ENCODE data around the gene OTOP2. TPM values are rescaled to one million over a fixed set of nuclear protein-coding genes. Genes with fewer than 3 reads are reported as not detected.

OTOP2 gene
- total RNA-seq, 1 experiment from 2014 or later, result 0.11 TPM

- Mint-ChIP-seq H3K9me3 (no peaks in the 10 kb centered on the region), H3K4me1 (peaks cover 4 to 9% of the 10 kb centered on the region in 2 experiments), H3K27me3 (ENCODE audit: low read depth) (peaks cover 74% of the 10 kb centered on the region), H3K36me3 (ENCODE audit: insufficient read depth in 1 of 3, low read depth in 3 of 3) (no peaks in the 10 kb centered on the region), H3K4me3 (no peak overlapping the region; a peak in 1 of 5 replicates), H3K27ac (no peak overlapping the region; a peak in 1 of 7 replicates)
- no peak overlapping the region for H2BK5ac ChIP-seq (ENCODE audit: insufficient read length, low read length)
- H3K9ac ChIP-seq (ENCODE audit: extremely low read depth, insufficient read length, low read length), result no peak overlapping the region
- no CpG with 5 or more reads among the region's 11 CpGs for WGBS (ENCODE audit: extremely low coverage, insufficient read length, low lambda C conversion rate)
- no peak overlapping the region for H4K8ac ChIP-seq (replicated peaks; ENCODE audit: insufficient read length, low read depth, low read length)
- H3K27me3 ChIP-seq (ENCODE audit: insufficient read depth, low read length), result peaks cover 15% of the 10 kb centered on the region; the same call in 1 of the 2 replicates
- no peak overlapping the region for H4K5ac ChIP-seq (ENCODE audit: insufficient read length, low read depth, low read length)
- TF ChIP-seq, protein P1, sequence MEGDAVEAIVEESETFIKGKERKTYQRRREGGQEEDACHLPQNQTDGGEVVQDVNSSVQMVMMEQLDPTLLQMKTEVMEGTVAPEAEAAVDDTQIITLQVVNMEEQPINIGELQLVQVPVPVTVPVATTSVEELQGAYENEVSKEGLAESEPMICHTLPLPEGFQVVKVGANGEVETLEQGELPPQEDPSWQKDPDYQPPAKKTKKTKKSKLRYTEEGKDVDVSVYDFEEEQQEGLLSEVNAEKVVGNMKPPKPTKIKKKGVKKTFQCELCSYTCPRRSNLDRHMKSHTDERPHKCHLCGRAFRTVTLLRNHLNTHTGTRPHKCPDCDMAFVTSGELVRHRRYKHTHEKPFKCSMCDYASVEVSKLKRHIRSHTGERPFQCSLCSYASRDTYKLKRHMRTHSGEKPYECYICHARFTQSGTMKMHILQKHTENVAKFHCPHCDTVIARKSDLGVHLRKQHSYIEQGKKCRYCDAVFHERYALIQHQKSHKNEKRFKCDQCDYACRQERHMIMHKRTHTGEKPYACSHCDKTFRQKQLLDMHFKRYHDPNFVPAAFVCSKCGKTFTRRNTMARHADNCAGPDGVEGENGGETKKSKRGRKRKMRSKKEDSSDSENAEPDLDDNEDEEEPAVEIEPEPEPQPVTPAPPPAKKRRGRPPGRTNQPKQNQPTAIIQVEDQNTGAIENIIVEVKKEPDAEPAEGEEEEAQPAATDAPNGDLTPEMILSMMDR (conservative IDR thresholded peaks at IDR 0.05), result no peak
- no peak overlapping the region for H2AK5ac ChIP-seq (ENCODE audit: insufficient read length, low read length)
- H3K14ac ChIP-seq (ENCODE audit: insufficient read depth, low read length), result no peak overlapping the region
- no peak overlapping the region for H2AFZ ChIP-seq (ENCODE audit: low read length)
- no peaks in the 10 kb centered on the region for H3K9me3 ChIP-seq (ENCODE audit: control insufficient read depth, low read depth, low read length)
- H3K27ac ChIP-seq (ENCODE audit: insufficient read length, low read depth, low read length), result no peak overlapping the region
- no peaks in the 10 kb centered on the region for H3K79me1 ChIP-seq (ENCODE audit: insufficient read depth, low read depth, low read length, poor library complexity, severe bottlenecking)
- H3K56ac ChIP-seq (ENCODE audit: insufficient read length, low read depth, low read length), result no peak overlapping the region
- no peak overlapping the region for H3K4me2 ChIP-seq (ENCODE audit: insufficient read depth, insufficient read length, low read length)
- no peak overlapping the region for H3K23ac ChIP-seq (ENCODE audit: insufficient read length, low read depth, low read length)
- H2BK20ac ChIP-seq (ENCODE audit: low read depth, low read length, poor library complexity, severe bottlenecking), result no peak overlapping the region
- no peak overlapping the region for H4K91ac ChIP-seq (ENCODE audit: insufficient read length, low read depth, low read length)
- H3T11ph ChIP-seq (ENCODE audit: low read length), result no peak overlapping the region
- H2BK120ac ChIP-seq (ENCODE audit: low read depth, low read length, poor library complexity, severe bottlenecking), result no peak overlapping the region
- H3K79me2 ChIP-seq (ENCODE audit: insufficient read depth, low read length), result no peaks in the 10 kb centered on the region
- H4K20me1 ChIP-seq (ENCODE audit: control insufficient read depth, insufficient read depth, insufficient read length), result no peaks in the 10 kb centered on the region
- no peak overlapping the region for H2BK15ac ChIP-seq (ENCODE audit: low read depth, low read length)
- peaks cover 2% of the 10 kb centered on the region for H3K23me2 ChIP-seq (ENCODE audit: insufficient read length, low read depth, low read length, poor library complexity, severe bottlenecking)
- no peak overlapping the region for H3K18ac ChIP-seq (ENCODE audit: insufficient read length, low read depth, low read length)
- no peak overlapping the region for H3K4ac ChIP-seq (ENCODE audit: low read depth, low read length)
- no peak overlapping the region for H2BK12ac ChIP-seq (ENCODE audit: insufficient read length, low read depth, low read length)
- no peaks in the 10 kb centered on the region for H3K4me1 ChIP-seq (ENCODE audit: insufficient read depth, low read length)
- no peak for DNase-seq
Observed at GRCh38 chr17:74898376-74898946, 25.6 kb upstream of the OTOP2 start.

Measured in H9 (cell line).